Neural progenitor cell (in vitro differentiated cells): ENCODE results near the gene C2. TPM values are rescaled to one million over a fixed set of nuclear protein-coding genes. Genes with fewer than 3 reads are reported as not detected.
"Not testable (repeated sequence)": the region's sequence is repeated elsewhere in the genome, so short reads cannot be mapped to it uniquely, and the experiment has no call there.

Experiments
- DNase-seq: peaks from one replicate; pipeline ENCODE4 v3.0.0-alpha.2; 2016; ENCODE audit warnings: low spot score
- H2AFZ ChIP-seq: fragments of 200-600 bp; sonication (generic); replicated peaks from 2 replicates; pipeline ENCODE4 v1.6.1; 2016; ENCODE audit warnings: antibody characterized with exemption
- H3F3A ChIP-seq: fragments of 200-600 bp; sonication (generic); 2 replicates; pipeline ENCODE4 v1.6.1; 2016; ENCODE audit warnings: antibody characterized with exemption, low read depth
- H3K27ac ChIP-seq: fragments of 200-600 bp; sonication (generic); 2 replicates; pipeline ENCODE4 v1.5.1; 2016; ENCODE audit warnings: mild to moderate bottlenecking
- H3K27me3 ChIP-seq: fragments of 200-600 bp; sonication (generic); 2 replicates; pipeline ENCODE4 v1.6.1; 2016; ENCODE audit warnings: mild to moderate bottlenecking, moderate library complexity
- H3K36me3 ChIP-seq: fragments of 200-600 bp; sonication (generic); 2 replicates; pipeline ENCODE4 v1.5.1; 2016
- H3K4me1 ChIP-seq: fragments of 200-600 bp; sonication (generic); 2 replicates; pipeline ENCODE4 v1.6.1; 2016; ENCODE audit warnings: mixed run types
- H3K4me2 ChIP-seq: fragments of 200-600 bp; sonication (generic); 2 replicates; pipeline ENCODE4 v1.6.1; 2016
- H3K4me3 ChIP-seq: fragments of 200-600 bp; sonication (generic); 2 replicates; pipeline ENCODE4 v1.5.1; 2016
- H3K79me2 ChIP-seq: fragments of 200-600 bp; sonication (generic); 2 replicates; pipeline ENCODE4 v1.6.1; 2016; ENCODE audit warnings: low read depth
- H3K9ac ChIP-seq: fragments of 200-600 bp; sonication (generic); 2 replicates; pipeline ENCODE4 v1.6.1; 2016
- H3K9me3 ChIP-seq: fragments of 200-600 bp; sonication (generic); 2 replicates; pipeline ENCODE4 v1.5.1; 2016; ENCODE audit warnings: low read depth
- H4K20me1 ChIP-seq: fragments of 200-600 bp; sonication (generic); 2 replicates; pipeline ENCODE4 v1.6.1; 2016; ENCODE audit warnings: low read depth
- H3K27ac Mint-ChIP-seq: 3 replicates; pipeline ENCODE4 v1.8.0; 2021; ENCODE audit warnings: mixed read lengths
- H3K27me3 Mint-ChIP-seq: 2 replicates; pipeline ENCODE4 v1.8.0; 2022; ENCODE audit warnings: low read depth, mild to moderate bottlenecking, inconsistent platforms, moderate library complexity, mixed read lengths; ENCODE audit not compliant: insufficient read depth
- H3K36me3 Mint-ChIP-seq: 3 replicates; pipeline ENCODE4 v1.8.0; 2021; ENCODE audit warnings: mixed read lengths
- H3K4me1 Mint-ChIP-seq: 3 replicates; pipeline ENCODE4 v1.8.0; 2021; ENCODE audit warnings: mixed read lengths
- H3K4me3 Mint-ChIP-seq: 3 replicates; pipeline ENCODE4 v1.8.0; 2021; ENCODE audit warnings: mild to moderate bottlenecking, moderate library complexity, mixed read lengths
- H3K9me3 Mint-ChIP-seq: 3 replicates; pipeline ENCODE4 v1.8.0; 2020; ENCODE audit warnings: mixed read lengths
- EZH2 ChIP-seq: fragments of 200-600 bp; sonication (generic); IDR thresholded peaks from 2 replicates; pipeline ENCODE4 v1.6.1; 2017; ENCODE audit warnings: antibody characterized with exemption, mild to moderate bottlenecking, moderate library complexity
- EZH2phosphoT487 ChIP-seq: fragments of 200-600 bp; sonication (generic); IDR thresholded peaks from 2 replicates; pipeline ENCODE4 v1.6.1; 2017; ENCODE audit warnings: antibody characterized with exemption
- total RNA-seq: library from RNA; depleted of rRNA; stranded (reverse); fragments of >200 nt; gene quantifications from 2 replicates; pipeline ENCODE4 v1.2.3, GENCODE V29; 2015; ENCODE audit warnings: low replicate concordance
- TF ChIP-seq, protein P1 (sequence below): fragments of 200-600 bp; sonication (generic); IDR thresholded peaks from 2 replicates; pipeline ENCODE4 v1.5.1; 2017; ENCODE audit warnings: antibody characterized with exemption, mild to moderate bottlenecking

C2 gene
- total RNA-seq, 1 donor from 2014 or later, result 1.1 TPM

DNA sequence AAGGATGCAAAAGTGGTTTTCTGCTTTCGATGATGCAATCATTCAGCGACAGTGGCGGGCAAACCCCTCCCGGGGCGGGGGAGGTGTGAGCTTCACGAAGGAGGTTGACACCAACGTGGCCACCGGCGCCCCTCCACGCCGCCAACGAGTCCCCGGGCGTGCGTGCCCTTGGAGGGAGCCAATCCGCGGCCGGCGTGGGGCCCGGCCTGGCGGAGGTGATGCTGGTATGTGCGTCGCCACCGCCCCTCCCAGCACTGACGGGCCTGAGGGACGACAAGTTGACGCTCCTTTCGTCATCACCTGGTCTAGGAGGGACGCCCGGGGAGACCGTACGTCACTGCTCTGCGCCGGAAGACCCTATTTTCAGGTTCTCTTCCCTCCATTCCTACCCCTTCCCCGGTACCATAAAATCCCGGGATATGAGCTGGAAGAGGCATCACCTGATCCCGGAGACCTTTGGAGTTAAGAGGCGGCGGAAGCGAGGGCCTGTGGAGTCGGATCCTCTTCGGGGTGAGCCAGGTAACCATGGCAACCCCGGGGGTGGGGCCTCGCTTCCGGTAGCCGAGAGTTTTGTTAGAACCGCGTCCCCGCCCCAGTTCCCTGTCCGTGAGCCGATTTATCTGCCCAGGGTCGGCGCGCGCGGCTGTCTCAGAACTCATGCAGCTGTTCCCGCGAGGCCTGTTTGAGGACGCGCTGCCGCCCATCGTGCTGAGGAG lies 44.6 kb downstream of the C2 start, which contains the start of gene DXO:
DXO (minus strand) TSS at position 146 of the 716 bp plus-strand sequence. CDS start 463 bp downstream, outside the sequence.
- Histone ChIP-seq H3K27ac (peak within 1 kb of the TSS; percentile 96), H4K20me1 (no peaks in the 10 kb centered on the region), H3F3A (peaks cover 24% of the 10 kb centered on the region), H3K9ac (peak within 1 kb of the TSS; percentile 57), H3K36me3 (no peaks in the 10 kb centered on the region), H3K4me2 (peak within 1 kb of the TSS; percentile 82), H3K27me3 (no peaks in the 10 kb centered on the region), H3K4me3 (peak within 1 kb of the TSS; percentile 68), H3K4me1 (peaks cover 7% of the 10 kb centered on the region), H3K9me3 (no peaks in the 10 kb centered on the region), H3K79me2 (peaks cover 31% of the 10 kb centered on the region), H2AFZ (peak within 1 kb of the TSS; percentile 96)
- Mint-ChIP-seq H3K36me3 (peaks cover 35% of the 10 kb centered on the region), H3K4me3 (peak within 1 kb of the TSS; percentile 88), H3K4me1 (peaks cover 23% of the 10 kb centered on the region), H3K27ac (peak within 1 kb of the TSS; percentile 98), H3K9me3 (peaks cover 7% of the 10 kb centered on the region), H3K27me3 (peaks cover 10% of the 10 kb centered on the region)
- TF ChIP-seq, protein P1, sequence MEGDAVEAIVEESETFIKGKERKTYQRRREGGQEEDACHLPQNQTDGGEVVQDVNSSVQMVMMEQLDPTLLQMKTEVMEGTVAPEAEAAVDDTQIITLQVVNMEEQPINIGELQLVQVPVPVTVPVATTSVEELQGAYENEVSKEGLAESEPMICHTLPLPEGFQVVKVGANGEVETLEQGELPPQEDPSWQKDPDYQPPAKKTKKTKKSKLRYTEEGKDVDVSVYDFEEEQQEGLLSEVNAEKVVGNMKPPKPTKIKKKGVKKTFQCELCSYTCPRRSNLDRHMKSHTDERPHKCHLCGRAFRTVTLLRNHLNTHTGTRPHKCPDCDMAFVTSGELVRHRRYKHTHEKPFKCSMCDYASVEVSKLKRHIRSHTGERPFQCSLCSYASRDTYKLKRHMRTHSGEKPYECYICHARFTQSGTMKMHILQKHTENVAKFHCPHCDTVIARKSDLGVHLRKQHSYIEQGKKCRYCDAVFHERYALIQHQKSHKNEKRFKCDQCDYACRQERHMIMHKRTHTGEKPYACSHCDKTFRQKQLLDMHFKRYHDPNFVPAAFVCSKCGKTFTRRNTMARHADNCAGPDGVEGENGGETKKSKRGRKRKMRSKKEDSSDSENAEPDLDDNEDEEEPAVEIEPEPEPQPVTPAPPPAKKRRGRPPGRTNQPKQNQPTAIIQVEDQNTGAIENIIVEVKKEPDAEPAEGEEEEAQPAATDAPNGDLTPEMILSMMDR, result no peak
- TF ChIP-seq EZH2phosphoT487 (no peak), EZH2 (no peak)
- DNase-seq, result peak; percentile 98

DNA sequence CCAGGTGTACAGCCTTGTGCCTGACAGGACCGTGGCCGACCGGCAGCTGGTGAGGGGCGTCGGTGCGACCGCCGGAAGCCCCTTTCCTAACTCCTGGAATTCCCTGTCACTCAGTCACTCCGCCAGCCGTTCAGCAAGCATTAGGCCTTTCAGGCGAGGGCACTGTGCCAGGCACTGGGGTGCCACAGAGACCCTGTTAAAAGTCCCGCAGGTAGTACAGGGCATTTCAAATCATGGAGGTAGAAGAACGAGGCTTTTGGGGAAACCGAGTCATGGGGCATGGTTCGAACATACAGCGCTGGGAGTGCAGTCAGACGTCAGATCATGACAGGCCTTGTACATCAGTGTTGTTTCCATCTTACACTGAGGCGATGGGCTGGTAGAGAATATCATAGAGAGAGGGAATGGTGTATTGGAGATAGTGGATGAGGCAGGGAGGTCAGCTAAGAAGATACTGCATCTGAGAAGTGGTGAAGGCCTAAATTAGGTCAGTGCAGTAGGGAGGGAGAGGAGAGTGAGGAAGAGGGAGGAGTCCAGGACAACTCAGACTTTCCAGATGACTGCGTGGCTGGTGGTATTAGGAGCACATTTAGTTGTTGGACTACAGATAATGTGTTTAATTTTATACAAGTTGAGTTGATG lies 45.3 kb downstream of the C2 start:
- Histone ChIP-seq H3F3A (peaks cover 24% of the 10 kb centered on the region), H4K20me1 (no peaks in the 10 kb centered on the region), H3K27me3 (no peaks in the 10 kb centered on the region), H3K79me2 (peaks cover 31% of the 10 kb centered on the region), H3K4me2 (peak overlapping the region; percentile 82), H3K9ac (peak overlapping the region; percentile 57), H3K36me3 (no peaks in the 10 kb centered on the region), H3K27ac (no peak overlapping the region), H3K9me3 (no peaks in the 10 kb centered on the region), H3K4me3 (peak overlapping the region; percentile 68), H2AFZ (peak overlapping the region; percentile 96), H3K4me1 (peaks cover 7% of the 10 kb centered on the region)
- H3K4me1 Mint-ChIP-seq, result peaks cover 23% of the 10 kb centered on the region
- peaks cover 29% of the 10 kb centered on the region for H3K36me3 Mint-ChIP-seq
- no peak for TF ChIP-seq EZH2phosphoT487
- no peak for TF ChIP-seq EZH2
- TF ChIP-seq, protein P1, result no peak
- no peak for DNase-seq
- H3K4me3 Mint-ChIP-seq, result peak overlapping the region; percentile 88
- peak overlapping the region; percentile 98 for H3K27ac Mint-ChIP-seq
- peaks cover 15% of the 10 kb centered on the region for H3K27me3 Mint-ChIP-seq
- H3K9me3 Mint-ChIP-seq, result peaks cover 7% of the 10 kb centered on the region

DNA sequence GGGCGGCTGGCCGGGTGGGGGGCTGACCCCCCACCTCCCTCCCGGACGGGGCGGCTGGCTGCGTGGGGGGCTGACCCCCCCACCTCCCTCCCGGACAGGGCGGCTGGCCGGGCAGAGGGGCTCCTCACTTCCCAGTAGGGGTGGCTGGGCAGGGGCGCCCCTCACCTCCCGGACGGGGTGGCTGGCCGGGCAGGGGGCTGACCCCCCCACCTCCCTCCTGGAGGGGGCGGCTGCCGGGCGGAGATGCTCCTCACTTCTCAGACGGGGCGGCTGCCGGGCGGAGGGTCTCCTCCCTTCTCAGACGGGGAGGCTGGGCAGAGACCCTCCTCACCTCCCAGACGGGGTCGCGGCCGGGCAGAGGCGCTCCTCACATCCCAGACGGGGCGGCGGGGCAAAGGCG lies 48.5 kb downstream of the C2 start:
- Histone ChIP-seq H3K79me2 (peaks cover 28% of the 10 kb centered on the region), H3F3A (peaks cover 17% of the 10 kb centered on the region)
- H3K9me3 ChIP-seq, H3K36me3 ChIP-seq, H3K4me2 ChIP-seq, H3K27ac Mint-ChIP-seq, DNase-seq, H3K9ac ChIP-seq, H3K4me1 ChIP-seq, H3K27ac ChIP-seq, H3K9me3 Mint-ChIP-seq, H3K4me3 Mint-ChIP-seq, H2AFZ ChIP-seq, H3K27me3 ChIP-seq, H4K20me1 ChIP-seq, H3K4me3 ChIP-seq: not testable (repeated sequence)
- H3K4me1 Mint-ChIP-seq, result peaks cover 16% of the 10 kb centered on the region
- peaks cover 21% of the 10 kb centered on the region for H3K36me3 Mint-ChIP-seq
- H3K27me3 Mint-ChIP-seq, result peaks cover 12% of the 10 kb centered on the region
